Right renal cortex interstitium (tissue), 3 donors: ENCODE measurements around the gene PBX3. TPM values are rescaled to one million over a fixed set of nuclear protein-coding genes. Genes with fewer than 3 reads are reported as not detected.

Experiments used
- DNase-seq, 3 donors: peaks; one replicate each; pipeline ENCODE4 v3.0.0-alpha.2; 2013; ENCODE audit warnings: low read depth in 3 of 3, low spot score in 2 of 3
- polyA plus RNA-seq, 3 donors: library from polyadenylated mRNA; unstranded; fragments of 120-200 nt; gene quantifications; one replicate each; pipeline ENCODE4 v1.2.1, GENCODE V29; 2013; ENCODE audit not compliant: insufficient read length in 3 of 3

The PBX3 gene
- polyA plus RNA-seq, 3 donors = 30.1 to 31.5 (median 30.6) TPM

- DNase-seq = no peak
Measured at GRCh38 chr9:126015424-126015823, 268.3 kb downstream of the PBX3 start.

GRCh38 chr9:126016579-126017290, 269.6 kb downstream of the PBX3 start:
- DNase-seq = no peak

Other genes with a start within 250 kb of the PBX3 start
- gene MAPKAP1, start 40.2 kb upstream of the PBX3 start, polyA plus RNA-seq = 10 to 100 TPM; 78.0 to 85.6 (median 81.3) TPM